Upper lobe of left lung (tissue), 4 donors: ENCODE results near the gene ZNF273.
"Not testable (repeated sequence)": the region's sequence is repeated elsewhere in the genome, so short reads cannot be mapped to it uniquely, and the experiment has no call there.

Source experiments
- CTCF ChIP-seq, 6 experiments: fragments of 450-650 bp in 4 of 6; fragments of 200-600 bp in 2 of 6; sonication (generic) in 2 of 6; IDR thresholded peaks; one replicate each; pipeline ENCODE4 v1.5.1; 2016 to 2019; ENCODE audit warnings: antibody characterized with exemption in 6 of 6
- EP300 ChIP-seq, 4 donors: sonication (generic); formaldehyde crosslinking; IDR thresholded peaks; one replicate each; pipeline ENCODE4 v1.5.1; 2017; ENCODE audit warnings: antibody characterized with exemption in 4 of 4, control low read depth in 2 of 4
- POLR2A ChIP-seq, 4 donors: fragments of 450-650 bp; IDR thresholded peaks; one replicate each; pipeline ENCODE4 v1.5.1; 2016 to 2017; ENCODE audit warnings: antibody characterized with exemption in 4 of 4, mild to moderate bottlenecking in 2 of 4
- POLR2AphosphoS5 ChIP-seq, 2 donors: sonication (generic); formaldehyde crosslinking; IDR thresholded peaks; one replicate each; pipeline ENCODE4 v1.5.1; 2017; ENCODE audit warnings: antibody characterized with exemption in 2 of 2

GRCh38 chr7:64890273-64890672 lies 12.8 kb upstream of the ZNF273 start:
- not testable (repeated sequence) for TF ChIP-seq EP300, CTCF, POLR2AphosphoS5, POLR2A (IDR thresholded peaks at IDR 0.05)
